MCF 10A (cell line): ENCODE results near the gene AMIGO2. TPM values are rescaled to one million over a fixed set of nuclear protein-coding genes. Genes with fewer than 3 reads are reported as not detected.

ENCODE experiments used
- BruUV-seq: library from RNA; stranded (reverse); fragments of 400-500 nt; replicated peaks from 2 replicates; lab custom pipeline; 2021; lab: Mats Ljungman, UMichigan
- CTCF ChIA-PET: fragments of 300-600 bp; sonication (Branson Sonifier 250); formaldehyde crosslinking; extraction: SDS; loops from one replicate; lab custom pipeline; 2021; ENCODE audit warnings: antibody characterized with exemption, inconsistent platforms; lab: Yijun Ruan, JAX
- POLR2A ChIA-PET: fragments of 300-600, 350-650 bp; sonication (Branson Sonifier 250); formaldehyde crosslinking; extraction: SDS; loops from one replicate; lab custom pipeline; 2020; ENCODE audit warnings: antibody characterized with exemption, inconsistent platforms; lab: Yijun Ruan, JAX
- DNase-seq: peaks from one replicate; pipeline ENCODE4 v3.0.0-alpha.2; 2018; ENCODE audit not compliant: unreplicated experiment
- H3K27ac Mint-ChIP-seq: one replicate; pipeline ENCODE4 v1.8.0; 2022; ENCODE audit warnings: mild to moderate bottlenecking, low read depth, mixed read lengths; ENCODE audit not compliant: unreplicated experiment
- H3K27me3 Mint-ChIP-seq: one replicate; pipeline ENCODE4 v1.8.0; 2022; ENCODE audit warnings: mixed read lengths; ENCODE audit not compliant: insufficient read depth, unreplicated experiment
- H3K36me3 Mint-ChIP-seq: one replicate; pipeline ENCODE4 v1.8.0; 2022; ENCODE audit warnings: mild to moderate bottlenecking, moderate library complexity, mixed read lengths; ENCODE audit not compliant: insufficient read depth, unreplicated experiment
- H3K4me1 Mint-ChIP-seq: one replicate; pipeline ENCODE4 v1.8.0; 2022; ENCODE audit warnings: mixed read lengths; ENCODE audit not compliant: insufficient read depth, unreplicated experiment
- H3K4me3 Mint-ChIP-seq: one replicate; pipeline ENCODE4 v1.8.0; 2022; ENCODE audit warnings: mild to moderate bottlenecking, moderate library complexity, mixed read lengths; ENCODE audit not compliant: unreplicated experiment
- H3K9me3 Mint-ChIP-seq: one replicate; pipeline ENCODE4 v1.8.0; 2022; ENCODE audit warnings: mixed read lengths; ENCODE audit not compliant: unreplicated experiment
- intact Hi-C: fragments of 100-400 bp; cut with micrococcal nuclease; formaldehyde crosslinking; loops from 2 replicates; pipeline ENCODE4 v1.14.1; 2022
- total RNA-seq: library from RNA; stranded (reverse); gene quantifications from 2 replicates; pipeline ENCODE4 v1.2.3, GENCODE V29; 2022
- TF ChIP-seq, protein P1 (sequence below): fragments of 200-600 bp; IDR thresholded peaks from one replicate; pipeline ENCODE4 v1.8.0; 2022; ENCODE audit warnings: antibody characterized with exemption, mild to moderate bottlenecking; ENCODE audit not compliant: unreplicated experiment

The AMIGO2 gene
- total RNA-seq, 1 experiment from 2014 or later, result 32.6 TPM

- Mint-ChIP-seq H3K27ac (no peak overlapping the region), H3K36me3 (peaks cover 4% of the 10 kb centered on the region), H3K4me1 (peaks cover 5% of the 10 kb centered on the region), H3K9me3 (no peaks in the 10 kb centered on the region), H3K27me3 (no peaks in the 10 kb centered on the region), H3K4me3 (no peak overlapping the region)
- intact Hi-C loops, result no loop called here
- BruUV-seq, result no TSS peak
- TF ChIP-seq, protein P1, sequence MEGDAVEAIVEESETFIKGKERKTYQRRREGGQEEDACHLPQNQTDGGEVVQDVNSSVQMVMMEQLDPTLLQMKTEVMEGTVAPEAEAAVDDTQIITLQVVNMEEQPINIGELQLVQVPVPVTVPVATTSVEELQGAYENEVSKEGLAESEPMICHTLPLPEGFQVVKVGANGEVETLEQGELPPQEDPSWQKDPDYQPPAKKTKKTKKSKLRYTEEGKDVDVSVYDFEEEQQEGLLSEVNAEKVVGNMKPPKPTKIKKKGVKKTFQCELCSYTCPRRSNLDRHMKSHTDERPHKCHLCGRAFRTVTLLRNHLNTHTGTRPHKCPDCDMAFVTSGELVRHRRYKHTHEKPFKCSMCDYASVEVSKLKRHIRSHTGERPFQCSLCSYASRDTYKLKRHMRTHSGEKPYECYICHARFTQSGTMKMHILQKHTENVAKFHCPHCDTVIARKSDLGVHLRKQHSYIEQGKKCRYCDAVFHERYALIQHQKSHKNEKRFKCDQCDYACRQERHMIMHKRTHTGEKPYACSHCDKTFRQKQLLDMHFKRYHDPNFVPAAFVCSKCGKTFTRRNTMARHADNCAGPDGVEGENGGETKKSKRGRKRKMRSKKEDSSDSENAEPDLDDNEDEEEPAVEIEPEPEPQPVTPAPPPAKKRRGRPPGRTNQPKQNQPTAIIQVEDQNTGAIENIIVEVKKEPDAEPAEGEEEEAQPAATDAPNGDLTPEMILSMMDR, result no peak
- POLR2A ChIA-PET, result no interaction called here
- DNase-seq, result no peak
- CTCF ChIA-PET, result no interaction called here
These were observed 34.7 kb upstream of the AMIGO2 start for GRCh38 chr12:47114481-47114892.

DNA sequence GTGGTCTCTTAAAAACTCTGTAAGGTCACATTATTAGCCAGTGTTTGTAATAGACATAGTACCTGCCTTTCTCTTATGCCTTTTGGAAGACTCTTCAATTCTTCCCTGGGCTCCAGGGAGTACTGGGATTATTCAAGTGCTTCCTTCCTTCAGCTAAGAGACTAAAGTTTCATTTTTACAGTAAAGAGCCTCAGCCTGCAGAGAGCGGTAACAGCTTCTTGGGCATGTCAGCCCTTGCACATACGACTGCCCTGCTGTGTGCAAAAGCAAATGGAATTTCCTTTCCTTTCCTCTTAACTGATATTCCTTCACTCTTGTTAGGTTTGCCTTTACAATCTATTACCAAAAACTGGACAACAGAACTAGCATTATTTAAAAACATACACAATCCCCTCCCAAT is 32.9 kb upstream of the AMIGO2 start:
- H3K27ac Mint-ChIP-seq, result no peak overlapping the region
- H3K27me3 Mint-ChIP-seq, result no peaks in the 10 kb centered on the region
- no peaks in the 10 kb centered on the region for H3K9me3 Mint-ChIP-seq
- TF ChIP-seq, protein P1, result no peak
- no peak for DNase-seq
- CTCF ChIA-PET, result interaction anchor here (0.6 kb wide), 1 partner anchor 116 kb away, joined by 3 read pairs; no protein-coding TSS in a partner anchor
- intact Hi-C loops, result no loop called here
- H3K4me3 Mint-ChIP-seq, result no peak overlapping the region
- BruUV-seq, result no TSS peak
- peaks cover 5% of the 10 kb centered on the region for H3K4me1 Mint-ChIP-seq
- POLR2A ChIA-PET, result no interaction called here
- H3K36me3 Mint-ChIP-seq, result peaks cover 4% of the 10 kb centered on the region

DNA sequence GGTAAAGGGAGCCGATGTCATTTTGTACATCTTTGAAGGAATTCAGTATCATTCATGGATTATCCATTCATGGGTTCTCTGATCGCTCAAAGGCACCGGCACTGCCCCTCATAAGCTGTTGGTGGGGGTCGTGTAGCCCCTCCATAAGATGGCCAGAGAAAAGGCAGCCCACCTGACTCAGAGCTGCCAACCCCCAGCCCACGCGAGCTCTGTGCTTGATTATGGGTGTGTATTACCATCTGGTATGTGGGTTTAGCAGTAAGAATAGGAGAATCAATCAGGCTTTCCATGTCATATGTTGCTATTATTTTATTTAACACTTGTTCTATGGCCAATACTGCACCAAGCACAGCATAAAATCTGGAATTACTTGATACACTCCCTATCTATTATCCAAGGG is 32.1 kb upstream of the AMIGO2 start:
- intact Hi-C loops, result no loop called here
- Mint-ChIP-seq H3K27me3 (no peaks in the 10 kb centered on the region), H3K4me1 (peaks cover 5% of the 10 kb centered on the region), H3K27ac (no peak overlapping the region), H3K4me3 (no peak overlapping the region), H3K9me3 (no peaks in the 10 kb centered on the region), H3K36me3 (peaks cover 4% of the 10 kb centered on the region)
- POLR2A ChIA-PET, result interaction anchor here (0.6 to 2.5 kb wide), 2 partner anchors 14 to 595 kb away, joined by 5 to 6 read pairs; no protein-coding TSS in a partner anchor
- TF ChIP-seq, protein P1, result no peak
- CTCF ChIA-PET, result interaction anchor here (1.1 kb wide), 1 partner anchor 195 kb away, joined by 4 read pairs; no protein-coding TSS in a partner anchor
- no TSS peak for BruUV-seq
- no peak for DNase-seq

GRCh38 chr12:47111392-47111778 is 31.6 kb upstream of the AMIGO2 start:
- BruUV-seq, result no TSS peak
- Mint-ChIP-seq H3K9me3 (no peaks in the 10 kb centered on the region), H3K4me3 (no peak overlapping the region), H3K27me3 (no peaks in the 10 kb centered on the region), H3K27ac (no peak overlapping the region), H3K36me3 (peaks cover 4% of the 10 kb centered on the region), H3K4me1 (peaks cover 5% of the 10 kb centered on the region)
- intact Hi-C loops, result no loop called here
- ChIA-PET CTCF (interaction anchor here (1.1 kb wide), 1 partner anchor 195 kb away, joined by 4 read pairs; no protein-coding TSS in a partner anchor), POLR2A (interaction anchor here (2.5 kb wide), 1 partner anchor 14 kb away, joined by 6 read pairs; no protein-coding TSS in a partner anchor)
- DNase-seq, result no peak
- TF ChIP-seq, protein P1, result no peak
